PC-9 (cell line): ENCODE results near the gene ZFYVE26.

ENCODE experiments used
- EZH2 ChIP-seq: fragments of 200-600 bp; sonication (generic); IDR thresholded peaks from 2 replicates; pipeline ENCODE4 v1.8.0; 2017; ENCODE audit warnings: antibody characterized with exemption, low read depth
- TF ChIP-seq, protein P1 (sequence below): fragments of 200-600 bp; sonication (generic); conservative IDR thresholded peaks from 2 replicates; pipeline ENCODE4 v1.6.1; 2017; ENCODE audit warnings: mixed run types, antibody characterized with exemption, mild to moderate bottlenecking, moderate library complexity

DNA sequence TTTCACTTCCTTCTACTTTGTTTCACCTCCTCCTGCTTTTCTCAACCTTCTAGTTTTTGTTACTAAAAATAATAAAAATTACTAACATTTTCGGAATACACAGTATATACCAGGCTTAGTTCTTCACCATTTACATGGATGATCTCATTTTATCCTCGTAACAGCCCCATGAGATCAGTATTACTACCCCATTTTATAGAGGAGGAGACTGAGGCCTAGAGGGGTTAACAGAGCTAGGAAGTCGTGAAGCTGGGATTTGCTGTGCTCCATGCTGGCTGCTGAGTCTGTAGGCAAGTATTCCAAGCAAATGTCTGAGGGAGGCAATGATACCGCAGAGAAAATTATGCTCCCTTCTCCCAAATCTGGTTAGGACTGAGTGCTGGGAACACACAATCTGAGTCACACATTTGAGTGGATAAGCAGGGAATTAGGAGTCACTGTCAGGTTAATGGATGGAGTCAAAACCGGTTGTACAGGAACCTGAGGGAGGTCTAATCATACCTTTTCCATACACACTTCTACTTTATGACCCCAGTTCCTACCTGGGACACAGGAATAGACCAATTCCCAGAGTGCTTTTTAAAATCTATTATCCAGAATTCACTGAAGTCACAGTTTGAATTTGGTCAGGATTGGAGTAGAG, 51.1 kb downstream of the ZFYVE26 start:
- TF ChIP-seq, protein P1, sequence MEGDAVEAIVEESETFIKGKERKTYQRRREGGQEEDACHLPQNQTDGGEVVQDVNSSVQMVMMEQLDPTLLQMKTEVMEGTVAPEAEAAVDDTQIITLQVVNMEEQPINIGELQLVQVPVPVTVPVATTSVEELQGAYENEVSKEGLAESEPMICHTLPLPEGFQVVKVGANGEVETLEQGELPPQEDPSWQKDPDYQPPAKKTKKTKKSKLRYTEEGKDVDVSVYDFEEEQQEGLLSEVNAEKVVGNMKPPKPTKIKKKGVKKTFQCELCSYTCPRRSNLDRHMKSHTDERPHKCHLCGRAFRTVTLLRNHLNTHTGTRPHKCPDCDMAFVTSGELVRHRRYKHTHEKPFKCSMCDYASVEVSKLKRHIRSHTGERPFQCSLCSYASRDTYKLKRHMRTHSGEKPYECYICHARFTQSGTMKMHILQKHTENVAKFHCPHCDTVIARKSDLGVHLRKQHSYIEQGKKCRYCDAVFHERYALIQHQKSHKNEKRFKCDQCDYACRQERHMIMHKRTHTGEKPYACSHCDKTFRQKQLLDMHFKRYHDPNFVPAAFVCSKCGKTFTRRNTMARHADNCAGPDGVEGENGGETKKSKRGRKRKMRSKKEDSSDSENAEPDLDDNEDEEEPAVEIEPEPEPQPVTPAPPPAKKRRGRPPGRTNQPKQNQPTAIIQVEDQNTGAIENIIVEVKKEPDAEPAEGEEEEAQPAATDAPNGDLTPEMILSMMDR = no peak
- no peak for TF ChIP-seq EZH2
